Measurements from ENCODE around the gene GLI2. TPM values are rescaled to one million over a fixed set of nuclear protein-coding genes. Genes with fewer than 3 reads are reported as not detected.

Gene GLI2
- total RNA-seq, 1 donor from 2014 or later, result 33.2 TPM

DNA sequence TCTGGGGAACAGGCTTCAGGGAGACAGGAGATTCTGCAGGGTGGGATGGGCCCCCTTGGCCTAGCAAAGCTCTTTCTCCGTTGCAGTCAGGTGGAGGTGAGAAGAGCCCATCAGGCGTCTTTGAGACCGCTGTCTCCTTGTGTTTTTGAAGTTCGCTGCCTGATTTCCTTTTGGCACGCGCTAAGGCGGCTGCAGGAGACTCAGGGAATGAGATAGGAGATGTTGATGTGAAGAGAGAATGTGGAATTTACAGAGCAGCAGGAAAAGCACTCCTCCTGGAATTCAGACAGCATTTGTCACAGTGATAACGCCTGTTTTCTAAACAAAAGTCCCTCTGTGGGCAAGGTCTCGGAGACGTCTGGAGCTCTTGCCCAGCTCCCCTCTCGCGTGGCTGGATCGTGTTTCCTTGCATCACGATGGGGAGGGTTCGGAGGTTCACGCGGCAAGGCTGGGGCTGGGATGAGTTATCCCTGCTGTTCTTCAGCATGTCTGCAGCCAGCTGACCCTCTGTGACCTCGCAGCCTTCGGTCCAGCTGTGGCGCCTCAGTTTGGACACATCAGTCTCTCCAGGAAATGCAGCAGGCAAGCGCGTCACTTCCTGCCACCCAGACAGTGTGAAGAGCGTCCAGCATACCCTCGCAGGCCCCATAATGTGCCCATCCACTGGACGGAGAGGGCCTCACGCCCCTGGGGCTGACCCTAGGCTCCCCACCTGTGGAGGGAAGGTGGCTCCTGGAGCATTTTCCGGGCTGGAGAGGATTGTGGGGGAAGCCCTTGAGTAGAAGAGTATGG lies 30.2 kb downstream of the GLI2 start:
- peaks cover 78% of the 10 kb centered on the region for H3K4me1 Mint-ChIP-seq (ENCODE audit: unreplicated experiment)
- H3K27ac Mint-ChIP-seq (ENCODE audit: unreplicated experiment), result peak overlapping the region; percentile 92
- H3K27me3 Mint-ChIP-seq (ENCODE audit: unreplicated experiment), result no peaks in the 10 kb centered on the region
- no peak for DNase-seq (ENCODE audit: extremely low spot score, unreplicated experiment)
- no peaks in the 10 kb centered on the region for H3K36me3 Mint-ChIP-seq (ENCODE audit: unreplicated experiment)
- H3K9me3 Mint-ChIP-seq (ENCODE audit: unreplicated experiment), result no peaks in the 10 kb centered on the region
- peak overlapping the region; percentile 30 for H3K4me3 Mint-ChIP-seq (ENCODE audit: unreplicated experiment)
- TF ChIP-seq, protein P1, sequence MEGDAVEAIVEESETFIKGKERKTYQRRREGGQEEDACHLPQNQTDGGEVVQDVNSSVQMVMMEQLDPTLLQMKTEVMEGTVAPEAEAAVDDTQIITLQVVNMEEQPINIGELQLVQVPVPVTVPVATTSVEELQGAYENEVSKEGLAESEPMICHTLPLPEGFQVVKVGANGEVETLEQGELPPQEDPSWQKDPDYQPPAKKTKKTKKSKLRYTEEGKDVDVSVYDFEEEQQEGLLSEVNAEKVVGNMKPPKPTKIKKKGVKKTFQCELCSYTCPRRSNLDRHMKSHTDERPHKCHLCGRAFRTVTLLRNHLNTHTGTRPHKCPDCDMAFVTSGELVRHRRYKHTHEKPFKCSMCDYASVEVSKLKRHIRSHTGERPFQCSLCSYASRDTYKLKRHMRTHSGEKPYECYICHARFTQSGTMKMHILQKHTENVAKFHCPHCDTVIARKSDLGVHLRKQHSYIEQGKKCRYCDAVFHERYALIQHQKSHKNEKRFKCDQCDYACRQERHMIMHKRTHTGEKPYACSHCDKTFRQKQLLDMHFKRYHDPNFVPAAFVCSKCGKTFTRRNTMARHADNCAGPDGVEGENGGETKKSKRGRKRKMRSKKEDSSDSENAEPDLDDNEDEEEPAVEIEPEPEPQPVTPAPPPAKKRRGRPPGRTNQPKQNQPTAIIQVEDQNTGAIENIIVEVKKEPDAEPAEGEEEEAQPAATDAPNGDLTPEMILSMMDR (IDR thresholded peaks at IDR 0.05), result no peak

DNA sequence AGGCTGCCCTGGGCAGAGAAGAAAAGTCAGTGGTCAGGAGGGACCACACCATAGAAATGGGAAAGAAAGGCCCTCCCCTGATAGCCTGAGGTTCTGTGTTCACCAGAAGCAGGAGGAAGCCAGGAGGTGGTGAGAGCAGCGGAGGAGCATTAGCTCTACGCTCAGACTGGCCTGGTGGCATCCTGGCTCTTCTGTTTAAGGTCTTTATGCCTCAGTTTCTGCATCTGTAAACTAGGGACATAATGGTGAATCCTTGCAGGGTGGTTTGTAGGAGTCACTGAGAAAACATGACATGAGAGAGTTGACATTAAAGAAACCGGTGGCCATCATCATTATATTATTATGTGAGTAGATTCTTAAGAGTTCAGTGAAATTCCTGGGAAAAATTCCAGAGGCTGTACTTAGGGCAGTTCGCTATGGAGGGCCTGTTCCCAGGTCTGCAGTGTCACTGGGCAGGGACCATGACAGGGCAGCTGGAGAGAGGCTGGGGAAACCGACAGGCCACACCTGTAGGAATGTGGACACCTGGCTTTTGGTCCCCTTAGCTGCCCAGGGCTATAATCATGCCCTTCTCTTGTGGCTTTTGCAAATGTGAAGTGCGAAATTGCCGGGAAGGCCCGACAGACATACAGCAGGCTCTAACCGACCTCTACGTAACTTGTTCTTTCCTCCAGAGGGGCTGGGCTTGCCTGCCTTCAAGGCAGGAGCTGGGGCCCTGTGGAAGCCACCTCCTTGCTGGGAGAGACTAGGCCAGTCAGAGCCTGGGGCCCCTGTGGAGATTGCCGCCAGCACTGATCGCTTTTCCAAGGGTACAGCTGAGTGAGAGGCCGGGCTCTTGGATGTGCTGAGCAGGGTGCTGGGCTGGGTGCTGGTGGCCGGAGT lies 31.0 kb downstream of the GLI2 start:
- TF ChIP-seq, protein P1 (IDR thresholded peaks at IDR 0.05), result no peak
- Mint-ChIP-seq H3K9me3 (ENCODE audit: unreplicated experiment) (no peaks in the 10 kb centered on the region), H3K4me3 (ENCODE audit: unreplicated experiment) (peak overlapping the region; percentile 30), H3K27ac (ENCODE audit: unreplicated experiment) (peak overlapping the region; percentile 92), H3K27me3 (ENCODE audit: unreplicated experiment) (no peaks in the 10 kb centered on the region), H3K4me1 (ENCODE audit: unreplicated experiment) (peaks cover 78% of the 10 kb centered on the region), H3K36me3 (ENCODE audit: unreplicated experiment) (no peaks in the 10 kb centered on the region)
- no peak for DNase-seq (ENCODE audit: extremely low spot score, unreplicated experiment)

DNA sequence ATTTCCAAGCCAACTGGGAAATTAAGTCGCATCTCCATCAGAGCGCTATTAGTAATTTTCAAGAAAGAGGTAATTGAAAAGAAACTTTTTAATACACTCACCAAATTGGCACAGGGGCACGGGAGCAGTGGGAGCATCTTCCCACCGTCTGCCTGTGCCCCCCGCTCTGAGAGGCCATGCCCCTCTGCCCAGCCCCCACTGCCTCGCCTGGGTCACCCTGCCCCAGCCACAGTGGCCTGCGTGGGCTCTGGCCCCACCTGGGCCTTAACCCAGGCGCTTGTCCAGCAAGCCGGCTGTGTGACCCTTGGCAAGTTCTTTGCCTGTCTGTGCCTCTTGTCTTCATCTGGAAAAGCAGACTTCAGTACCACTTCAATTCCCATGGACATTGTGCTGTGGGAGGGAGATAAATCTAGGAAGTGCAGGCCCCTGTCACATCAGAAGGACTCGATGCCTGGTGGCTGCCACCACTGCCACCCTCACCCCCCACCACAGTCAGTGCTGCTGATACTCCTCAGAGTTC lies 31.9 kb downstream of the GLI2 start:
- DNase-seq (ENCODE audit: extremely low spot score, unreplicated experiment), result no peak
- H3K27ac Mint-ChIP-seq (ENCODE audit: unreplicated experiment), result no peak overlapping the region
- no peaks in the 10 kb centered on the region for H3K9me3 Mint-ChIP-seq (ENCODE audit: unreplicated experiment)
- H3K27me3 Mint-ChIP-seq (ENCODE audit: unreplicated experiment), result no peaks in the 10 kb centered on the region
- H3K4me3 Mint-ChIP-seq (ENCODE audit: unreplicated experiment), result no peak overlapping the region
- peaks cover 80% of the 10 kb centered on the region for H3K4me1 Mint-ChIP-seq (ENCODE audit: unreplicated experiment)
- no peaks in the 10 kb centered on the region for H3K36me3 Mint-ChIP-seq (ENCODE audit: unreplicated experiment)
- TF ChIP-seq, protein P1 (IDR thresholded peaks at IDR 0.05), result no peak

GRCh38 chr2:120768112-120769048 lies 32.7 kb downstream of the GLI2 start:
- Mint-ChIP-seq H3K36me3 (ENCODE audit: unreplicated experiment) (no peaks in the 10 kb centered on the region), H3K27ac (ENCODE audit: unreplicated experiment) (peak overlapping the region; percentile 50), H3K9me3 (ENCODE audit: unreplicated experiment) (no peaks in the 10 kb centered on the region), H3K4me1 (ENCODE audit: unreplicated experiment) (peaks cover 83% of the 10 kb centered on the region), H3K27me3 (ENCODE audit: unreplicated experiment) (no peaks in the 10 kb centered on the region), H3K4me3 (ENCODE audit: unreplicated experiment) (no peak overlapping the region)
- no peak for DNase-seq (ENCODE audit: extremely low spot score, unreplicated experiment)
- TF ChIP-seq, protein P1 (IDR thresholded peaks at IDR 0.05), result no peak

Data from osteocyte (in vitro differentiated cells).